HepG2 (cell line): ENCODE measurements around the gene LATS2. TPM values are rescaled to one million over a fixed set of nuclear protein-coding genes. Genes with fewer than 3 reads are reported as not detected.

ENCODE experiments used
- ATAC-seq: fragments of 200-7000 bp; cut with Tn5 transposase; 3 replicates; pipeline ENCODE4 v1.9.1; 2020; ENCODE audit warnings: mild to moderate bottlenecking, moderate library complexity
- BruUV-seq: library from RNA; stranded (reverse); fragments of 400-500 nt; replicated peaks from 2 replicates; lab custom pipeline; 2021; lab: Mats Ljungman, UMichigan
- CTCF ChIA-PET: fragments of 300-600 bp; formaldehyde crosslinking; extraction: SDS; loops from one replicate; lab custom pipeline; 2021; ENCODE audit warnings: low total read pairs, inconsistent platforms, low intra/inter-chr PET ratio; lab: Yijun Ruan, JAX
- POLR2A ChIA-PET: fragments of 350-600 bp; sonication (Branson Sonifier 250); formaldehyde crosslinking; loops from one replicate; lab custom pipeline; 2020; ENCODE audit warnings: antibody characterized with exemption, inconsistent platforms; lab: Yijun Ruan, JAX
- DNase-seq: peaks from one replicate; pipeline ENCODE4 v3.0.0-alpha.2; 2015; ENCODE audit warnings: low spot score
- FAIRE-seq: peaks from 3 replicates; lab custom pipeline; 2011; peaks lifted over from hg19 to GRCh38; lab: Jason Lieb, UNC
- H2AFZ ChIP-seq: one replicate; pipeline ENCODE4 v1.6.1; 2011; ENCODE audit warnings: low read length, inconsistent platforms
- H3K27ac ChIP-seq: fragments of 300-600 bp; 3 replicates; pipeline ENCODE4 v1.8.0; 2011; ENCODE audit warnings: mixed run types, mild to moderate bottlenecking, mixed read lengths, low read length, inconsistent platforms; ENCODE audit not compliant: insufficient read depth; ENCODE audit errors: extremely low read length
- H3K27me3 ChIP-seq, 2 experiments: fragments of 200-600 bp in 1 of 2; 2 replicates in 1 of 2; 3 replicates in 1 of 2; pipeline versions ENCODE4 v1.6.0 to v1.8.0; 2011; ENCODE audit warnings: low read length in 2 of 2, mild to moderate bottlenecking in 2 of 2, moderate library complexity in 2 of 2, inconsistent platforms in 1 of 2; ENCODE audit not compliant: insufficient read depth in 2 of 2, control insufficient read depth in 1 of 2
- H3K36me3 ChIP-seq, 2 experiments: fragments of 200-600 bp in 1 of 2; replicated peaks in 1 of 2; 2 replicates in 1 of 2; 3 replicates in 1 of 2; pipeline versions ENCODE4 v1.5.1 to v1.8.0; 2011; ENCODE audit warnings: low read length in 2 of 2, inconsistent platforms in 1 of 2; ENCODE audit not compliant: insufficient read depth in 2 of 2, control insufficient read depth in 1 of 2
- H3K4me1 ChIP-seq: 2 replicates; pipeline ENCODE4 v1.5.1; 2012; ENCODE audit warnings: low read length, inconsistent platforms; ENCODE audit not compliant: insufficient read depth
- H3K4me2 ChIP-seq: 2 replicates; pipeline ENCODE4 v1.6.0; 2011; ENCODE audit warnings: low read depth, low read length, inconsistent platforms
- H3K4me3 ChIP-seq, 3 experiments: fragments of 200-600 bp in 1 of 3; sonication (generic), shearing (Covaris generic) in 1 of 3; replicated peaks in 1 of 3; 2 replicates each; pipeline ENCODE4 v1.5.1; 2011 to 2016; ENCODE audit warnings: low read length in 3 of 3, inconsistent platforms in 2 of 3, low read depth in 2 of 3, mild to moderate bottlenecking in 2 of 3, control low read depth in 1 of 3, mixed read lengths in 1 of 3; ENCODE audit not compliant: insufficient read depth in 1 of 3
- H3K79me2 ChIP-seq: one replicate; pipeline ENCODE4 v1.6.1; 2011; ENCODE audit warnings: low read length, inconsistent platforms; ENCODE audit not compliant: insufficient read depth
- H3K9ac ChIP-seq: 2 replicates; pipeline ENCODE4 v1.6.0; 2011; ENCODE audit warnings: mild to moderate bottlenecking, low read depth, low read length, inconsistent platforms; ENCODE audit not compliant: insufficient read depth
- H3K9me3 ChIP-seq: 2 replicates; pipeline ENCODE4 v1.5.1; 2012; ENCODE audit warnings: mild to moderate bottlenecking, low read length
- H4K20me1 ChIP-seq: 2 replicates; pipeline ENCODE4 v1.6.0; 2011; ENCODE audit warnings: inconsistent platforms, mild to moderate bottlenecking, low read length, moderate library complexity; ENCODE audit not compliant: insufficient read depth
- ARID5B ChIP-seq: IDR thresholded peaks from 2 replicates; pipeline ENCODE4 v1.4.0; 2020; ENCODE audit warnings: mild to moderate bottlenecking, missing genetic modification reagents
- CERS6 ChIP-seq: sonication (generic); formaldehyde crosslinking; IDR thresholded peaks from 2 replicates; pipeline ENCODE4 v1.5.0; 2020; ENCODE audit warnings: missing genetic modification reagents
- KDM5A ChIP-seq: fragments of 200-600 bp; sonication (generic); IDR thresholded peaks from 2 replicates; pipeline ENCODE4 v1.7.0; 2018; ENCODE audit warnings: antibody characterized with exemption, mild to moderate bottlenecking, low read length, borderline replicate concordance
- POLR2G ChIP-seq: fragments of 200-400 bp; formaldehyde crosslinking; IDR thresholded peaks from 2 replicates; pipeline ENCODE4 v1.6.1; 2018; ENCODE audit warnings: mild to moderate bottlenecking, low read depth, low read length, moderate library complexity
- ZBTB25 ChIP-seq: IDR thresholded peaks from 2 replicates; pipeline ENCODE4 v1.6.1; 2018; ENCODE audit warnings: missing genetic modification reagents
- ZBTB39 ChIP-seq: sonication (generic); formaldehyde crosslinking; IDR thresholded peaks from 2 replicates; pipeline ENCODE4 v1.5.0; 2020; ENCODE audit warnings: missing genetic modification reagents
- ZNF383 ChIP-seq: sonication (generic); formaldehyde crosslinking; IDR thresholded peaks from 2 replicates; pipeline ENCODE4 v1.4.0; 2020; ENCODE audit warnings: missing genetic modification reagents, mild to moderate bottlenecking, borderline replicate concordance
- ZNF687 ChIP-seq: sonication (generic); formaldehyde crosslinking; IDR thresholded peaks from 2 replicates; pipeline ENCODE4 v1.5.1; 2020; ENCODE audit warnings: mild to moderate bottlenecking, missing genetic modification reagents, moderate library complexity
- ZNF891 ChIP-seq: sonication (generic); formaldehyde crosslinking; IDR thresholded peaks from 2 replicates; pipeline ENCODE4 v1.5.0; 2020; ENCODE audit warnings: mild to moderate bottlenecking, missing genetic modification reagents
- WGBS: methylation state at CpG from one replicate; pipeline ENCODE4 v1.1.6; 2017; ENCODE audit warnings: low lambda C conversion rate; 5-methylcytosine and 5-hydroxymethylcytosine counted together
- in situ Hi-C: cut with HindIII; loops from 2 replicates; pipeline ENCODE4 v1.10.0; 2017; ENCODE audit warnings: low pct_unique_long_range_greater_than_20kb; ENCODE audit not compliant: extremely low pct_ligation_motif_present
- intact Hi-C: fragments of 100-400 bp; cut with micrococcal nuclease; formaldehyde crosslinking; loops from one replicate; pipeline ENCODE4 v1.10.0; 2022; ENCODE audit not compliant: unreplicated experiment
- polyA plus RNA-seq, 8 experiments: library from polyadenylated mRNA; depleted of rRNA in 3 of 8; stranded (reverse) in 7 of 8; unstranded in 1 of 8; fragments of >200 nt; fragmentation: Illumina TruSeq in 4 of 8; extraction: Trizol in 4 of 8; gene quantifications; 2 replicates each; pipeline versions ENCODE4 v1.2.1 to v1.2.3, GENCODE V29; 2011 to 2016; ENCODE audit warnings: low read depth in 4 of 8, missing spikeins in 1 of 8, mixed read lengths in 1 of 8; ENCODE audit not compliant: insufficient read depth in 1 of 8
- total RNA-seq, 5 experiments: library from RNA; depleted of rRNA; stranded (reverse); fragments of >200 nt; fragmentation: Illumina TruSeq; extraction: Trizol; gene quantifications; 2 replicates each; pipeline ENCODE4 v1.2.3, GENCODE V29; 2016; ENCODE audit warnings: low read depth in 1 of 5

The LATS2 gene
- total and polyA plus RNA-seq, 2 of the 13 experiments (the other 11 are each of a cell fraction or from before 2014, with no cell fraction given) = 7.3 to 8.5 TPM

- FAIRE-seq (peak; percentile 64), DNase-seq (peak; percentile 28), ATAC-seq (peak; percentile 71)
- Histone ChIP-seq H3K4me2 (peak overlapping the region; percentile 77), H3K4me3 (peak overlapping the region; percentile 12 to 65 (median 24)), H3K79me2 (no peaks in the 10 kb centered on the region), H3K36me3 (no peaks in the 10 kb centered on the region), H3K27ac (peak overlapping the region; percentile 81), H3K27me3 (no peaks in the 10 kb centered on the region; a peak in 1 of 5 replicates), H3K4me1 (peaks cover 58% of the 10 kb centered on the region), H3K9ac (peak overlapping the region; percentile 71), H2AFZ (no peak overlapping the region), H3K9me3 (no peaks in the 10 kb centered on the region), H4K20me1 (no peaks in the 10 kb centered on the region)
- in situ Hi-C loops = no loop called here
- BruUV-seq = no TSS peak
- POLR2A ChIA-PET = interaction anchor here (0.6 to 2.3 kb wide), 11 partner anchors 14 to 502 kb away, joined by 3 to 15 read pairs (median 6); partner anchors contain the start of genes LATS2, MICU2, MRPL57 and SKA3
- 25% methylated on average over 12 of the region's 12 CpGs for WGBS
- intact Hi-C loops = no loop called here
- CTCF ChIA-PET = no interaction called here
- peak; percentile 30; the same call in 1 of the 2 replicates for TF ChIP-seq ARID5B (CRISPR knock-in tag)
- TF ChIP-seq POLR2G = peak; percentile 40; the same call in 1 of the 2 replicates
- TF ChIP-seq ZNF891 (CRISPR knock-in tag) = no peak
- no peak for TF ChIP-seq ZBTB39 (CRISPR knock-in tag)
- TF ChIP-seq ZNF383 (CRISPR knock-in tag) = no peak
- TF ChIP-seq KDM5A = no peak
- no peak for TF ChIP-seq CERS6 (CRISPR knock-in tag)
- TF ChIP-seq ZNF687 (CRISPR knock-in tag) = peak; percentile 64
- TF ChIP-seq ZBTB25 = no peak
Observed at GRCh38 chr13:21101865-21102576, 40.6 kb upstream of the LATS2 start.
